Measurements from ENCODE around the gene IL1R2. TPM values are rescaled to one million over a fixed set of nuclear protein-coding genes. Genes with fewer than 3 reads are reported as not detected.

IL1R2 gene
- total and polyA plus RNA-seq, 9 of the 15 experiments (the other 6 are each of a cell fraction or from before 2014, with no cell fraction given): 0.13 TPM; not detected in 8

DNA sequence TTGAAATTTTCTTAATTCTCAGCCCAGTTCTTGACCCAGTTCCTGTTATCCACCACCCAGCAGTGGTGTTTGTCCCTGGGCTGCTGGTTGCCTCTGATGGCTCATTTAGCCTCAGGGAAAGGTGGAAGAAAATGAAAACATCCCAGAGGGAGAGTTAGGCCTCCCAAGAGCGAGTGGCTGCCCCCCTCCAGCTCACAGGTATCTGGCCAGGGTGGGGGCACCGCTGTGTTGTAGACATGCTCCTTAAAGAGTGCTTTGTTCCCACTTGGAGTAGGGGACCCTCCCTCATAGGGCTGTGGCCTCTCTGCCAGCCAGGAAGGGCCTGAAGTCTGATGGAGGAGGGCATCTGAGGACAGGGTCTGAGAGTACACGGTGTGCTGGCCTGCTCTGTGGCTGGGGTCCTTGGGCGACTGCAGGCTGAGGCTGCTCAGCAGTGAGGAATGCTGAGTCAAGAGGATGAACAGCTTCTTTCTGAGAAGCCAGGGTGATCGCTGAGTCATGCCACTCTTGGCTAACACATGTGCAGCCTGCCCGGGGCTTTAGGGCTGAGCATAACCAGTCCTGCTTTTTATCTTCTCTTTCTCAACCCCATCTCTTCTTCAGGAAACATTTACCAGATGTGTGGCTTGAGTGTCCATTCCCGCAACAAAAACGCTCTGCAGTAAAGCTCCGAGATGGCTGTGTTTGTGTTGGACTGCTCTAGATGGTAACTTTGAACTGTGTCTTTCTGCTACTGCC, 72.3 kb downstream of the IL1R2 start (continued):
- peak; percentile 63 for TF ChIP-seq NFIC (IDR thresholded peaks at IDR 0.05)
- no peak for TF ChIP-seq IFI16 (CRISPR knock-in tag; IDR thresholded peaks at IDR 0.05)
- 0 out of 2 replicates have a peak, but pooled peaks have one; percentile 9 for TF ChIP-seq MIER1 (IDR thresholded peaks at IDR 0.05; ENCODE audit: low read depth)
- no peak for TF ChIP-seq ZFPM2 (CRISPR knock-in tag; IDR thresholded peaks at IDR 0.05)
- TF ChIP-seq SIN3A (IDR thresholded peaks at IDR 0.05; ENCODE audit: borderline replicate concordance in 2 of 2, control insufficient read depth in 1 of 2, low read depth in 2 of 2, low read length in 2 of 2): peak; percentile 79 to 93; a peak in 1 of 4 replicates
- peak; percentile 30; the same call in 1 of the 2 replicates for TF ChIP-seq SMARCC2 (IDR thresholded peaks at IDR 0.05; ENCODE audit: low read depth)
- TF ChIP-seq, protein P1, sequence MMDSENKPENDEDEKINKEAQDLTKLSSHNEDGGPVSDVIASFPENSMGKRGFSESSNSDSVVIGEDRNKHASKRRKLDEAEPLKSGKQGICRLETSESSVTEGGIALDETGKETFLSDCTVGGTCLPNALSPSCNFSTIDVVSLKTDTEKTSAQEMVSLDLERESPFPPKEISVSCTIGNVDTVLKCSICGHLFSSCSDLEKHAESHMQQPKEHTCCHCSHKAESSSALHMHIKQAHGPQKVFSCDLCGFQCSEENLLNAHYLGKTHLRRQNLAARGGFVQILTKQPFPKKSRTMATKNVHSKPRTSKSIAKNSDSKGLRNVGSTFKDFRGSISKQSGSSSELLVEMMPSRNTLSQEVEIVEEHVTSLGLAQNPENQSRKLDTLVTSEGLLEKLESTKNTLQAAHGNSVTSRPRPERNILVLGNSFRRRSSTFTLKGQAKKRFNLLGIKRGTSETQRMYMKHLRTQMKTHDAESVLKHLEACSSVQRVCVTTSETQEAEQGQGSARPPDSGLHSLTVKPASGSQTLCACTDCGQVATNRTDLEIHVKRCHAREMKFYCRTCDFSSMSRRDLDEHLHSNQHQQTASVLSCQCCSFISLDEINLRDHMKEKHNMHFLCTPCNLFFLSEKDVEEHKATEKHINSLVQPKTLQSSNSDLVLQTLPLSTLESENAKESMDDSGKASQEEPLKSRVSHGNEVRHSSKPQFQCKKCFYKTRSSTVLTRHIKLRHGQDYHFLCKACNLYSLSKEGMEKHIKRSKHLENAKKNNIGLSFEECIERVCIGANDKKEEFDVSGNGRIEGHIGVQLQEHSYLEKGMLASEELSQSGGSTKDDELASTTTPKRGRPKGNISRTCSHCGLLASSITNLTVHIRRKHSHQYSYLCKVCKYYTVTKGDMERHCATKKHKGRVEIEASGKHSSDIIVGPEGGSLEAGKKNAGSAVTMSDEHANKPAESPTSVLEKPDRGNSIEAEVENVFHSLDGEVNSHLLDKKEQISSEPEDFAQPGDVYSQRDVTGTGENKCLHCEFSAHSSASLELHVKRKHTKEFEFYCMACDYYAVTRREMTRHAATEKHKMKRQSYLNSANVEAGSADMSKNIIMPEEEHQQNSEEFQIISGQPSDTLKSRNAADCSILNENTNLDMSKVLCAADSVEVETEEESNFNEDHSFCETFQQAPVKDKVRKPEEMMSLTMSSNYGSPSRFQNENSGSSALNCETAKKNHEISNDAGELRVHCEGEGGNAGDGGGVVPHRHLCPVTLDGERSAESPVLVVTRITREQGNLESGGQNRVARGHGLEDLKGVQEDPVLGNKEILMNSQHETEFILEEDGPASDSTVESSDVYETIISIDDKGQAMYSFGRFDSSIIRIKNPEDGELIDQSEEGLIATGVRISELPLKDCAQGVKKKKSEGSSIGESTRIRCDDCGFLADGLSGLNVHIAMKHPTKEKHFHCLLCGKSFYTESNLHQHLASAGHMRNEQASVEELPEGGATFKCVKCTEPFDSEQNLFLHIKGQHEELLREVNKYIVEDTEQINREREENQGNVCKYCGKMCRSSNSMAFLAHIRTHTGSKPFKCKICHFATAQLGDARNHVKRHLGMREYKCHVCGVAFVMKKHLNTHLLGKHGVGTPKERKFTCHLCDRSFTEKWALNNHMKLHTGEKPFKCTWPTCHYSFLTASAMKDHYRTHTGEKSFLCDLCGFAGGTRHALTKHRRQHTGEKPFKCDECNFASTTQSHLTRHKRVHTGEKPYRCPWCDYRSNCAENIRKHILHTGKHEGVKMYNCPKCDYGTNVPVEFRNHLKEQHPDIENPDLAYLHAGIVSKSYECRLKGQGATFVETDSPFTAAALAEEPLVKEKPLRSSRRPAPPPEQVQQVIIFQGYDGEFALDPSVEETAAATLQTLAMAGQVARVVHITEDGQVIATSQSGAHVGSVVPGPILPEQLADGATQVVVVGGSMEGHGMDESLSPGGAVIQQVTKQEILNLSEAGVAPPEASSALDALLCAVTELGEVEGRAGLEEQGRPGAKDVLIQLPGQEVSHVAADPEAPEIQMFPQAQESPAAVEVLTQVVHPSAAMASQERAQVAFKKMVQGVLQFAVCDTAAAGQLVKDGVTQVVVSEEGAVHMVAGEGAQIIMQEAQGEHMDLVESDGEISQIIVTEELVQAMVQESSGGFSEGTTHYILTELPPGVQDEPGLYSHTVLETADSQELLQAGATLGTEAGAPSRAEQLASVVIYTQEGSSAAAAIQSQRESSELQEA (IDR thresholded peaks at IDR 0.05; ENCODE audit: low read depth): no peak
- peak; percentile 52 for TF ChIP-seq POLR2G (IDR thresholded peaks at IDR 0.05; ENCODE audit: low read depth, low read length)
- no peak for TF ChIP-seq ZNF282 (CRISPR knock-in tag; IDR thresholded peaks at IDR 0.05)
- TF ChIP-seq, protein P2, sequence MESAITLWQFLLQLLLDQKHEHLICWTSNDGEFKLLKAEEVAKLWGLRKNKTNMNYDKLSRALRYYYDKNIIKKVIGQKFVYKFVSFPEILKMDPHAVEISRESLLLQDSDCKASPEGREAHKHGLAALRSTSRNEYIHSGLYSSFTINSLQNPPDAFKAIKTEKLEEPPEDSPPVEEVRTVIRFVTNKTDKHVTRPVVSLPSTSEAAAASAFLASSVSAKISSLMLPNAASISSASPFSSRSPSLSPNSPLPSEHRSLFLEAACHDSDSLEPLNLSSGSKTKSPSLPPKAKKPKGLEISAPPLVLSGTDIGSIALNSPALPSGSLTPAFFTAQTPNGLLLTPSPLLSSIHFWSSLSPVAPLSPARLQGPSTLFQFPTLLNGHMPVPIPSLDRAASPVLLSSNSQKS (CRISPR knock-in tag; IDR thresholded peaks at IDR 0.05): no peak
- TF ChIP-seq ETV6 (IDR thresholded peaks at IDR 0.05; ENCODE audit: borderline replicate concordance in 1 of 2, low read depth in 2 of 2, low read length in 1 of 2): no peak
- TF ChIP-seq ETV6 (CRISPR knock-in tag; IDR thresholded peaks at IDR 0.05; ENCODE audit: borderline replicate concordance): no peak
- no peak for TF ChIP-seq SMAD3 (CRISPR knock-in tag; conservative IDR thresholded peaks at IDR 0.05)
- peak; percentile 74 for TF ChIP-seq STAT5A (IDR thresholded peaks at IDR 0.05; ENCODE audit: borderline replicate concordance, low read length)
- TF ChIP-seq SMARCA4 (IDR thresholded peaks at IDR 0.05): peak; percentile 90
- TF ChIP-seq, protein P3, sequence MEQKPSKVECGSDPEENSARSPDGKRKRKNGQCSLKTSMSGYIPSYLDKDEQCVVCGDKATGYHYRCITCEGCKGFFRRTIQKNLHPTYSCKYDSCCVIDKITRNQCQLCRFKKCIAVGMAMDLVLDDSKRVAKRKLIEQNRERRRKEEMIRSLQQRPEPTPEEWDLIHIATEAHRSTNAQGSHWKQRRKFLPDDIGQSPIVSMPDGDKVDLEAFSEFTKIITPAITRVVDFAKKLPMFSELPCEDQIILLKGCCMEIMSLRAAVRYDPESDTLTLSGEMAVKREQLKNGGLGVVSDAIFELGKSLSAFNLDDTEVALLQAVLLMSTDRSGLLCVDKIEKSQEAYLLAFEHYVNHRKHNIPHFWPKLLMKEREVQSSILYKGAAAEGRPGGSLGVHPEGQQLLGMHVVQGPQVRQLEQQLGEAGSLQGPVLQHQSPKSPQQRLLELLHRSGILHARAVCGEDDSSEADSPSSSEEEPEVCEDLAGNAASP (IDR thresholded peaks at IDR 0.05): peak; percentile 72; the same call in 1 of the 2 replicates
- no peak for TF ChIP-seq TCF7L2 (IDR thresholded peaks at IDR 0.05; ENCODE audit: low read depth, low read length)

Data from K562 (cell line).